K562 (cell line): ENCODE results near the gene MAPK1IP1L. TPM values are rescaled to one million over a fixed set of nuclear protein-coding genes. Genes with fewer than 3 reads are reported as not detected.

ENCODE experiments used
- ATAC-seq: fragments of 200-7000 bp; cut with Tn5 transposase; 3 replicates; pipeline ENCODE4 v1.9.1; 2020; ENCODE audit warnings: moderate library complexity
- BruUV-seq: library from RNA; stranded (reverse); fragments of 400-500 nt; replicated peaks from 2 replicates; lab custom pipeline; 2021; lab: Mats Ljungman, UMichigan
- CTCF ChIA-PET: fragments of 300-600 bp; formaldehyde crosslinking; extraction: SDS; loops from one replicate; lab custom pipeline; 2021; ENCODE audit warnings: low intra/inter-chr PET ratio; lab: Yijun Ruan, JAX
- POLR2A ChIA-PET: fragments of 300-600, 350-650 bp; sonication (Branson Sonifier 250); formaldehyde crosslinking; extraction: SDS; loops from one replicate; lab custom pipeline; 2021; ENCODE audit warnings: antibody characterized with exemption, inconsistent platforms; lab: Yijun Ruan, JAX
- DNase-seq, 4 experiments: peaks; one replicate each; pipeline versions ENCODE4 v3.0.0 to v3.0.0-alpha.2; 2011 to 2018; ENCODE audit warnings: low spot score in 3 of 4, mixed read lengths in 3 of 4; ENCODE audit errors: extremely low read depth in 1 of 4
- FAIRE-seq: peaks from 2 replicates; lab custom pipeline; 2011; peaks lifted over from hg19 to GRCh38; lab: Jason Lieb, UNC
- H2AFZ ChIP-seq: 2 replicates; pipeline ENCODE4 v1.6.0; 2011; ENCODE audit warnings: low read depth, low read length, control low read depth, inconsistent platforms
- H3K27ac ChIP-seq: fragments of 200-600 bp; 3 replicates; pipeline ENCODE4 v1.8.0; 2011; ENCODE audit warnings: low read depth, mild to moderate bottlenecking, control low read depth, inconsistent platforms, low read length, moderate library complexity, mixed read lengths; ENCODE audit errors: extremely low read depth
- H3K27me3 ChIP-seq, 2 experiments: fragments of 300-600 bp in 1 of 2; 2 replicates in 1 of 2; 3 replicates in 1 of 2; pipeline versions ENCODE4 v1.6.0 to v1.8.0; 2011; ENCODE audit warnings: inconsistent platforms in 2 of 2, low read length in 2 of 2, mild to moderate bottlenecking in 1 of 2, mixed read lengths in 1 of 2, moderate library complexity in 1 of 2; ENCODE audit not compliant: control insufficient read depth in 2 of 2, insufficient read depth in 2 of 2
- H3K36me3 ChIP-seq: fragments of 300-600 bp; 3 replicates; pipeline ENCODE4 v1.8.0; 2011; ENCODE audit warnings: mild to moderate bottlenecking, low read length, inconsistent platforms; ENCODE audit not compliant: control insufficient read depth, insufficient read depth
- H3K4me1 ChIP-seq, 2 experiments: fragments of 200-600 bp in 1 of 2; replicated peaks in 1 of 2; 2 replicates in 1 of 2; 3 replicates in 1 of 2; pipeline versions ENCODE4 v1.5.1 to v1.8.0; 2011; ENCODE audit warnings: inconsistent platforms in 2 of 2, low read length in 2 of 2, mild to moderate bottlenecking in 1 of 2, mixed read lengths in 1 of 2, moderate library complexity in 1 of 2; ENCODE audit not compliant: control insufficient read depth in 2 of 2, insufficient read depth in 2 of 2
- H3K4me2 ChIP-seq: 2 replicates; pipeline ENCODE4 v1.6.1; 2011; ENCODE audit warnings: low read length, control low read depth, inconsistent platforms, mixed read lengths; ENCODE audit not compliant: insufficient read depth
- H3K4me3 ChIP-seq: fragments of 200-600 bp; sonication (generic), shearing (Covaris generic); 2 replicates; pipeline ENCODE4 v1.5.1; 2016; ENCODE audit warnings: control low read depth, inconsistent platforms
- H3K79me2 ChIP-seq: fragments of 200-600 bp; 3 replicates; pipeline ENCODE4 v1.8.0; 2011; ENCODE audit warnings: low read length, inconsistent platforms; ENCODE audit not compliant: control insufficient read depth, insufficient read depth
- H3K9ac ChIP-seq, 2 experiments: 2 replicates each; pipeline versions ENCODE4 v1.6.0 to v1.6.1; 2011; ENCODE audit warnings: low read depth in 2 of 2, low read length in 2 of 2, control low read depth in 1 of 2, inconsistent platforms in 1 of 2, mild to moderate bottlenecking in 1 of 2, mixed read lengths in 1 of 2; ENCODE audit not compliant: insufficient read depth in 1 of 2
- H3K9me1 ChIP-seq: one replicate; pipeline ENCODE4 v1.6.0; 2011; ENCODE audit warnings: inconsistent platforms, mild to moderate bottlenecking, low read length, moderate library complexity; ENCODE audit not compliant: control insufficient read depth, insufficient read depth
- H3K9me3 ChIP-seq: replicated peaks from 2 replicates; pipeline ENCODE4 v1.5.1; 2011; ENCODE audit warnings: low read depth, low read length, inconsistent platforms; ENCODE audit not compliant: control insufficient read depth, insufficient read depth
- H4K20me1 ChIP-seq: replicated peaks from 2 replicates; pipeline ENCODE4 v1.6.1; 2011; ENCODE audit warnings: low read length, inconsistent platforms, mixed read lengths; ENCODE audit not compliant: control insufficient read depth, insufficient read depth
- CGGBP1 ChIP-seq: fragments of 250-450 bp; sonication (Bioruptor Pico); IDR thresholded peaks from 2 replicates; pipeline ENCODE4 v1.9.0; 2021; ENCODE audit warnings: mild to moderate bottlenecking
- CTCFL ChIP-seq: IDR thresholded peaks from 2 replicates; pipeline ENCODE4 v1.6.1; 2011; ENCODE audit warnings: borderline replicate concordance, low read depth, mild to moderate bottlenecking, moderate library complexity, low read length; ENCODE audit not compliant: insufficient read depth, poor library complexity, severe bottlenecking
- KLF6 ChIP-seq: fragments of 250-450 bp; sonication (Bioruptor Pico); IDR thresholded peaks from 2 replicates; pipeline ENCODE4 v1.4.0; 2020; ENCODE audit warnings: mild to moderate bottlenecking, moderate library complexity, borderline replicate concordance
- L3MBTL2 ChIP-seq: fragments of 450-650 bp; IDR thresholded peaks from 2 replicates; pipeline ENCODE4 v1.6.1; 2016; ENCODE audit warnings: mild to moderate bottlenecking, moderate library complexity
- MCM3 ChIP-seq: fragments of 450-650 bp; IDR thresholded peaks from 2 replicates; pipeline ENCODE4 v1.6.1; 2016
- NFE2L1 ChIP-seq: fragments of 450-650 bp; IDR thresholded peaks from 2 replicates; pipeline ENCODE4 v1.6.1; 2016; ENCODE audit warnings: missing genetic modification characterization, low read depth, mild to moderate bottlenecking, missing compliant biosample characterization, moderate library complexity, borderline replicate concordance
- RBM22 ChIP-seq: fragments of 200-400 bp; formaldehyde crosslinking; IDR thresholded peaks from 2 replicates; pipeline ENCODE4 v1.6.1; 2018; ENCODE audit warnings: low read length, low read depth; ENCODE audit not compliant: poor library complexity, severe bottlenecking
- ZNF124 ChIP-seq: sonication (generic); formaldehyde crosslinking; IDR thresholded peaks from 2 replicates; pipeline ENCODE4 v1.8.1; 2022; ENCODE audit warnings: missing genetic modification reagents
- ZNF23 ChIP-seq: fragments of 250-450 bp; sonication (Bioruptor Pico); IDR thresholded peaks from 2 replicates; pipeline ENCODE4 v1.4.0; 2020; ENCODE audit warnings: mild to moderate bottlenecking
- ZNF280A ChIP-seq: fragments of 450-650 bp; IDR thresholded peaks from 2 replicates; pipeline ENCODE4 v1.6.1; 2018; ENCODE audit warnings: mild to moderate bottlenecking, low read depth; ENCODE audit not compliant: partially characterized antibody
- ZNF41 ChIP-seq: fragments of 250-450 bp; sonication (Bioruptor Pico); conservative IDR thresholded peaks from 2 replicates; pipeline ENCODE4 v1.4.0; 2020; ENCODE audit warnings: mild to moderate bottlenecking
- ZNF668 ChIP-seq: fragments of 250-450 bp; sonication (Bioruptor Pico); IDR thresholded peaks from 2 replicates; pipeline ENCODE4 v1.8.0; 2022; ENCODE audit warnings: mild to moderate bottlenecking, inconsistent platforms
- WGBS: fragments of 100-300 bp; shearing (Covaris generic); methylation state at CpG from one replicate; pipeline ENCODE4 v1.1.6; 2016; ENCODE audit warnings: low coverage, mixed read lengths; ENCODE audit not compliant: insufficient coverage; ENCODE audit errors: missing lambda C conversion rate; 5-methylcytosine and 5-hydroxymethylcytosine counted together
- in situ Hi-C: fragments of 300-500 bp; cut with MboI; formaldehyde crosslinking; loops from 4 replicates; pipeline ENCODE4 v1.15.0; 2018; ENCODE audit warnings: inconsistent platforms, mixed read lengths
- intact Hi-C: fragments of 100-400 bp; cut with micrococcal nuclease; formaldehyde crosslinking; loops from 2 replicates; pipeline ENCODE4 v1.14.2; 2022
- polyA plus RNA-seq, 8 experiments: library from polyadenylated mRNA; depleted of rRNA in 4 of 8; stranded (reverse) in 5 of 8; unstranded in 3 of 8; fragments of >200 nt; fragmentation: Nextera tagmentation in 2 of 8; fragmentation: Illumina TruSeq in 1 of 8; extraction: Ambion mirVana in 2 of 8; extraction: Trizol in 1 of 8; gene quantifications; 2 replicates each; pipeline versions ENCODE4 v1.2.1 to v1.2.3, GENCODE V29; 2011 to 2014; ENCODE audit warnings: inconsistent platforms in 1 of 8, missing spikeins in 1 of 8
- total RNA-seq, 7 experiments: library from RNA; depleted of rRNA in 6 of 7; stranded (reverse); fragments of >200 nt in 6 of 7; fragmentation: Illumina TruSeq in 2 of 7; extraction: Trizol in 2 of 7; gene quantifications; 2 replicates each; pipeline versions ENCODE4 v1.2.1 to v1.2.3, GENCODE V29; 2011 to 2021; ENCODE audit warnings: low replicate concordance in 1 of 7

The MAPK1IP1L gene
- total and polyA plus RNA-seq, 9 of the 15 experiments (the other 6 are each of a cell fraction or from before 2014, with no cell fraction given) = 32.7 to 99.4 (median 49.8) TPM

GRCh38 chr14:55115460-55115859 is 64.0 kb downstream of the MAPK1IP1L start:
- POLR2A ChIA-PET = no interaction called here
- intact Hi-C loops (no loop called here), in situ Hi-C loops (no loop called here)
- Histone ChIP-seq H3K27me3 (no peaks in the 10 kb centered on the region), H3K79me2 (no peaks in the 10 kb centered on the region), H3K9ac (peak overlapping the region in 1 of 2 experiments; percentile 81; a peak in 1 of 4 replicates), H3K4me2 (no peak overlapping the region), H2AFZ (peak overlapping the region; percentile 55; the same call in 1 of the 2 replicates), H3K27ac (no peak overlapping the region), H3K9me1 (no peaks in the 10 kb centered on the region), H3K4me1 (peaks cover 9 to 28% of the 10 kb centered on the region in 2 experiments), H4K20me1 (no peaks in the 10 kb centered on the region), H3K36me3 (no peaks in the 10 kb centered on the region), H3K9me3 (no peaks in the 10 kb centered on the region), H3K4me3 (no peak overlapping the region)
- DNase-seq (no peak), FAIRE-seq (no peak), ATAC-seq (no peak)
- WGBS = 35% methylated on average over 2 of the region's 3 CpGs
- no TSS peak for BruUV-seq
- CTCF ChIA-PET = no interaction called here
- TF ChIP-seq L3MBTL2 (no peak), RBM22 (no peak), ZNF124 (CRISPR knock-in tag) (no peak), CGGBP1 (CRISPR knock-in tag) (no peak), ZNF41 (CRISPR knock-in tag) (no peak), NFE2L1 (tag) (no peak), ZNF668 (CRISPR knock-in tag) (no peak), MCM3 (no peak), CTCFL (no peak), KLF6 (CRISPR knock-in tag) (no peak), ZNF23 (CRISPR knock-in tag) (no peak), ZNF280A (no peak)
